GM18505 (cell line): ENCODE data around the gene AK1.

ENCODE experiments used
- ATAC-seq: cut with Tn5 transposase; IDR thresholded peaks from one replicate; pipeline ENCODE4 v1.9.1; 2021; ENCODE audit not compliant: unreplicated experiment
- POLR2A ChIP-seq: IDR thresholded peaks from 4 replicates; pipeline ENCODE4 v1.6.1; 2011; ENCODE audit warnings: borderline replicate concordance; ENCODE audit not compliant: insufficient read depth, insufficient read length; ENCODE audit errors: extremely low read depth

The AK1 gene

GRCh38 chr9:127833555-127833954 lies 43.9 kb downstream of the AK1 start:
- no peak for TF ChIP-seq POLR2A
- ATAC-seq, result no peak

GRCh38 chr9:127832248-127832647 lies 45.2 kb downstream of the AK1 start:
- no peak for ATAC-seq
- no peak for TF ChIP-seq POLR2A

GRCh38 chr9:127829205-127829906 lies 48.1 kb downstream of the AK1 start:
- TF ChIP-seq POLR2A, result no peak
- no peak for ATAC-seq

- no peak for TF ChIP-seq POLR2A
- ATAC-seq, result no peak
Measured at GRCh38 chr9:127828262-127829031, 49.0 kb downstream of the AK1 start.

GRCh38 chr9:127826253-127826913 lies 51.1 kb downstream of the AK1 start:
- no peak for ATAC-seq
- no peak for TF ChIP-seq POLR2A

- no peak for ATAC-seq
- TF ChIP-seq POLR2A, result no peak
Measured at GRCh38 chr9:127825319-127826051, 52.0 kb downstream of the AK1 start.

GRCh38 chr9:127822108-127822507 lies 55.4 kb downstream of the AK1 start:
- no peak for ATAC-seq
- TF ChIP-seq POLR2A, result no peak

GRCh38 chr9:127818574-127818973 lies 58.9 kb downstream of the AK1 start:
- no peak for ATAC-seq
- TF ChIP-seq POLR2A, result no peak

- no peak for TF ChIP-seq POLR2A
- ATAC-seq, result no peak
Measured at GRCh38 chr9:127817881-127818434, 59.5 kb downstream of the AK1 start.

GRCh38 chr9:127816728-127817127 lies 60.7 kb downstream of the AK1 start:
- ATAC-seq, result no peak
- no peak for TF ChIP-seq POLR2A
